ENCODE measurements around the gene JARID2. TPM values are rescaled to one million over a fixed set of nuclear protein-coding genes. Genes with fewer than 3 reads are reported as not detected.

The JARID2 gene
- total and polyA plus RNA-seq, 2 of the 4 experiments (the other 2 are of a cell fraction) = 9.6 to 12.9 TPM

GRCh38 chr6:15430931-15431405, 185.1 kb downstream of the JARID2 start:
- intact Hi-C loops (cut with micrococcal nuclease) (no loop called here), dilution Hi-C loops (cut with HindIII; ENCODE audit: low sequenced_read_pairs, unreplicated experiment) (no loop called here), in situ Hi-C loops (cut with MboI; ENCODE audit: low sequenced_read_pairs) (no loop called here)
- no peak overlapping the region for H3K9ac ChIP-seq (ENCODE audit: low read depth, low read length)
- peak overlapping the region; percentile 1; the same call in 1 of the 2 replicates for H3K4me2 ChIP-seq (ENCODE audit: low read depth, low read length)
- H3K36me3 ChIP-seq (ENCODE audit: control insufficient read depth, insufficient read depth, low read length) = peaks cover 2% of the 10 kb centered on the region; the same call in 1 of the 2 replicates
- no peak overlapping the region for H2BK120ac ChIP-seq (ENCODE audit: low read depth, low read length)
- TF ChIP-seq RFX5 (IDR thresholded peaks at IDR 0.05; ENCODE audit: low read depth, low read length) (no peak), NFE2L2 (IDR thresholded peaks at IDR 0.05; ENCODE audit: low read depth, low read length) (no peak), CHD1 (IDR thresholded peaks at IDR 0.05; ENCODE audit: low read depth, low read length) (no peak), RCOR1 (IDR thresholded peaks at IDR 0.05; ENCODE audit: insufficient replicate concordance, low read length) (no peak)
- BruUV-seq (replicated peaks) = no TSS peak
- H3K4me3 ChIP-seq (ENCODE audit: insufficient read depth, low read depth, low read length) = no peak overlapping the region
- no peaks in the 10 kb centered on the region for H3K27me3 ChIP-seq (ENCODE audit: control insufficient read depth, insufficient read depth, low read length)
- peaks cover 28% of the 10 kb centered on the region for H3K4me1 ChIP-seq (ENCODE audit: control insufficient read depth, insufficient read depth, low read length)
- WGBS, 2 experiments (ENCODE audit: extremely low coverage in 2 of 2, insufficient read length in 1 of 2) = 0% methylated on average over 1 of the region's 6 CpGs; no CpG with 5 or more reads in 1 of the 2 experiments
- H4K20me1 ChIP-seq (ENCODE audit: insufficient read depth, low read length) = peaks cover 90% of the 10 kb centered on the region
- H2BK15ac ChIP-seq (ENCODE audit: low read depth, low read length) = no peak overlapping the region; the same call in 2 of the 3 replicates
- no peaks in the 10 kb centered on the region; the same call in 1 of the 2 replicates for H3K9me3 ChIP-seq (ENCODE audit: control insufficient read depth, insufficient read depth, low read length)
- ATAC-seq (ENCODE audit: low read depth) (no peak), DNase-seq (no peak)
- H2AFZ ChIP-seq (replicated peaks; ENCODE audit: low read length, poor library complexity) = no peak overlapping the region
- no peak overlapping the region for H3K56ac ChIP-seq (ENCODE audit: extremely low read depth, insufficient read depth, low read length)
- no peak overlapping the region for H3K23ac ChIP-seq (ENCODE audit: low read depth, low read length)
- H3K79me1 ChIP-seq (ENCODE audit: low read depth in 1 of 2, low read length in 2 of 2) = peaks cover 45 to 86% of the 10 kb centered on the region in 2 experiments
- peak overlapping the region; percentile 75 for H3K18ac ChIP-seq (ENCODE audit: low read depth, low read length)
- no peak overlapping the region for H2BK5ac ChIP-seq (ENCODE audit: low read depth, low read length, poor library complexity, severe bottlenecking)
- peaks cover 33% of the 10 kb centered on the region for H3K9me1 ChIP-seq (ENCODE audit: insufficient read depth, low read length)
- no peak overlapping the region for H3K4ac ChIP-seq (ENCODE audit: low read depth, low read length)
- no peak overlapping the region for H3K14ac ChIP-seq (replicated peaks; ENCODE audit: low read depth, low read length)
- H2AK9ac ChIP-seq (replicated peaks; ENCODE audit: low read depth, low read length, poor library complexity) = no peak overlapping the region
- ChIA-PET POLR2A (ENCODE audit: unreplicated experiment) (no interaction called here), CTCF (interaction anchor here (1.0 to 1.1 kb wide), 2 partner anchors 10 to 14 kb away, joined by 3 to 4 read pairs; no protein-coding TSS in a partner anchor)
- H3K27ac ChIP-seq (ENCODE audit: insufficient read depth, low read length) = no peak overlapping the region
- H4K8ac ChIP-seq (ENCODE audit: low read depth in 2 of 2, low read length in 2 of 2) = no peak overlapping the region
- H2BK20ac ChIP-seq (ENCODE audit: low read depth, low read length) = no peak overlapping the region
- H4K5ac ChIP-seq (ENCODE audit: low read depth, low read length) = no peak overlapping the region; the same call in 1 of the 2 replicates
- 0 out of 2 replicates have a peak overlapping the region, but pooled peaks have one; percentile 1 for H2AK5ac ChIP-seq (ENCODE audit: low read depth, low read length)
- H4K91ac ChIP-seq (ENCODE audit: insufficient read depth, low read depth, low read length) = no peak overlapping the region
